GM12878 (cell line): Measurements from ENCODE around the gene RHOBTB1. TPM values are rescaled to one million over a fixed set of nuclear protein-coding genes. Genes with fewer than 3 reads are reported as not detected.

ENCODE experiments used
- ATAC-seq: fragments of 200-7000 bp; cut with Tn5 transposase; 3 replicates; pipeline ENCODE4 v1.9.1; 2020; ENCODE audit warnings: mild to moderate bottlenecking, moderate library complexity
- BruUV-seq: library from RNA; stranded (reverse); fragments of 400-500 nt; replicated peaks from 2 replicates; lab custom pipeline; 2021; lab: Mats Ljungman, UMichigan
- CTCF ChIA-PET: fragments of 300-600 bp; sonication (Branson Sonifier 250); formaldehyde crosslinking; extraction: SDS; loops from one replicate; lab custom pipeline; 2021; ENCODE audit warnings: inconsistent platforms; lab: Yijun Ruan, JAX
- POLR2A ChIA-PET: fragments of 350-600 bp; formaldehyde crosslinking; extraction: SDS; loops from one replicate; lab custom pipeline; 2021; ENCODE audit warnings: inconsistent platforms; lab: Charles Lee
- RAD21 ChIA-PET: fragments of 300-600 bp; sonication (Branson Sonifier 250); formaldehyde crosslinking; loops from one replicate; lab custom pipeline; 2023; ENCODE audit warnings: antibody characterized with exemption; ENCODE audit not compliant: unreplicated experiment; lab: Charles Lee
- SMC1A ChIA-PET: fragments of 300-600 bp; sonication (Branson Sonifier 250); formaldehyde crosslinking; loops from one replicate; lab custom pipeline; 2023; ENCODE audit not compliant: unreplicated experiment, uncharacterized antibody; lab: Charles Lee
- DNase-seq: peaks from one replicate; pipeline ENCODE4 v3.0.0-alpha.2; 2011; ENCODE audit warnings: low read depth, low spot score
- FAIRE-seq: peaks from 3 replicates; lab custom pipeline; 2011; peaks lifted over from hg19 to GRCh38; lab: Jason Lieb, UNC
- H2AFZ ChIP-seq: 2 replicates; pipeline ENCODE4 v1.6.0; 2011; ENCODE audit warnings: low read depth, low read length, control low read depth; ENCODE audit not compliant: control insufficient read depth
- H3K27ac ChIP-seq: 2 replicates; pipeline ENCODE4 v1.5.1; 2011; ENCODE audit warnings: control low read depth; ENCODE audit not compliant: control insufficient read depth, insufficient read depth
- H3K27me3 ChIP-seq, 2 experiments: replicated peaks in 1 of 2; 2 replicates each; pipeline versions ENCODE4 v1.6.0 to v1.6.1; 2011; ENCODE audit warnings: low read length in 1 of 2; ENCODE audit not compliant: control insufficient read depth in 2 of 2, insufficient read depth in 2 of 2
- H3K36me3 ChIP-seq, 2 experiments: 2 replicates each; pipeline ENCODE4 v1.5.1; 2011; ENCODE audit warnings: low read length in 1 of 2; ENCODE audit not compliant: control insufficient read depth in 2 of 2, insufficient read depth in 2 of 2
- H3K4me1 ChIP-seq: 2 replicates; pipeline ENCODE4 v1.6.1; 2011; ENCODE audit warnings: mild to moderate bottlenecking, low read length, moderate library complexity, mixed read lengths; ENCODE audit not compliant: control insufficient read depth, insufficient read depth
- H3K4me2 ChIP-seq: 2 replicates; pipeline ENCODE4 v1.6.0; 2011; ENCODE audit warnings: control low read depth; ENCODE audit not compliant: control insufficient read depth, insufficient read depth
- H3K4me3 ChIP-seq: fragments of 200-600 bp; sonication (generic); 2 replicates; pipeline ENCODE4 v1.5.1; 2016
- H3K79me2 ChIP-seq: 2 replicates; pipeline ENCODE4 v1.6.0; 2011; ENCODE audit warnings: low read length; ENCODE audit not compliant: control insufficient read depth, insufficient read depth
- H3K9ac ChIP-seq: 2 replicates; pipeline ENCODE4 v1.8.0; 2011; ENCODE audit warnings: low read length, control low read depth, mixed read lengths; ENCODE audit not compliant: control insufficient read depth, insufficient read depth
- H3K9me3 ChIP-seq: replicated peaks from 3 replicates; pipeline ENCODE4 v1.5.1; 2011; ENCODE audit warnings: mild to moderate bottlenecking, low read length; ENCODE audit not compliant: control insufficient read depth, insufficient read depth
- H4K20me1 ChIP-seq: 2 replicates; pipeline ENCODE4 v1.6.0; 2011; ENCODE audit not compliant: control insufficient read depth, insufficient read depth
- CBX3 ChIP-seq: fragments of 200-600 bp; sonication (generic); IDR thresholded peaks from 2 replicates; pipeline ENCODE4 v1.6.1; 2016; ENCODE audit warnings: low read depth, borderline replicate concordance
- CEBPZ ChIP-seq: fragments of 150-350 bp; IDR thresholded peaks from 2 replicates; pipeline ENCODE4 v1.6.1; 2016; ENCODE audit warnings: low read depth, low read length
- CHD2 ChIP-seq: IDR thresholded peaks from 2 replicates; pipeline ENCODE4 v1.6.1; 2011; ENCODE audit warnings: low read depth, low read length, improper control_type of control experiment, borderline replicate concordance
- IRF3 ChIP-seq: fragments of 450-650 bp; IDR thresholded peaks from 2 replicates; pipeline ENCODE4 v1.6.1; 2014; ENCODE audit warnings: mild to moderate bottlenecking
- MTA3 ChIP-seq: IDR thresholded peaks from 2 replicates; pipeline ENCODE4 v1.6.1; 2012; ENCODE audit warnings: low read length, inconsistent platforms, borderline replicate concordance
- POLR2A ChIP-seq: IDR thresholded peaks from 2 replicates; pipeline ENCODE4 v1.6.1; 2011; ENCODE audit warnings: low read depth, mild to moderate bottlenecking, low read length
- ZNF384 ChIP-seq: IDR thresholded peaks from 2 replicates; pipeline ENCODE4 v1.6.1; 2012; ENCODE audit warnings: low read depth, mild to moderate bottlenecking, low read length, improper control_type of control experiment, borderline replicate concordance
- WGBS: methylation state at CpG from one replicate; pipeline ENCODE4 v1.1.6; 2016; ENCODE audit warnings: low lambda C conversion rate; ENCODE audit not compliant: insufficient replicate concordance, insufficient coverage; ENCODE audit errors: missing lambda C conversion rate; 5-methylcytosine and 5-hydroxymethylcytosine counted together
- in situ Hi-C: fragments of 300-500 bp; cut with MboI; formaldehyde crosslinking; loops from 9 replicates; pipeline ENCODE4 v1.14.3; 2018; ENCODE audit warnings: mixed read lengths
- intact Hi-C: fragments of 100-400 bp; cut with micrococcal nuclease; formaldehyde crosslinking; loops from one replicate; pipeline ENCODE4 v1.14.2; 2022; ENCODE audit not compliant: unreplicated experiment
- polyA plus RNA-seq, 11 experiments: library from polyadenylated mRNA; depleted of rRNA in 4 of 11; unstranded in 6 of 11; stranded (reverse) in 5 of 11; fragments of >200 nt; fragmentation: Nextera tagmentation in 4 of 11; fragmentation: Illumina TruSeq in 1 of 11; extraction: Ambion mirVana in 4 of 11; extraction: Trizol in 1 of 11; gene quantifications; 1 replicate in 1 of 11; 2 replicates in 10 of 11; pipeline versions ENCODE4 v1.2.1 to v1.2.3, GENCODE V29; 2011 to 2016; ENCODE audit warnings: inconsistent platforms in 2 of 11, missing spikeins in 2 of 11, low read depth in 1 of 11
- total RNA-seq, 4 experiments: library from RNA; depleted of rRNA in 3 of 4; stranded (reverse); fragments of >200 nt in 3 of 4; fragmentation: Illumina TruSeq in 1 of 4; extraction: Trizol in 1 of 4; gene quantifications; 2 replicates each; pipeline versions ENCODE4 v1.2.1 to v1.2.3, GENCODE V29; 2013 to 2021
- TF ChIP-seq, protein P1 (sequence below): fragments of 450-650 bp; formaldehyde crosslinking; IDR thresholded peaks from 2 replicates; pipeline ENCODE4 v1.4.0; 2022; ENCODE audit warnings: mild to moderate bottlenecking, moderate library complexity
- TF ChIP-seq, protein P2 (sequence below): fragments of 450-650 bp; IDR thresholded peaks from 2 replicates; pipeline ENCODE4 v1.6.1; 2017; ENCODE audit warnings: mild to moderate bottlenecking, moderate library complexity
- TF ChIP-seq, protein P3 (sequence below): IDR thresholded peaks from 2 replicates; pipeline ENCODE4 v1.6.1; 2011; ENCODE audit warnings: low read depth, low read length, improper control_type of control experiment, borderline replicate concordance

The RHOBTB1 gene
- total and polyA plus RNA-seq, 10 of the 15 experiments (the other 5 are each of a cell fraction or from before 2014, with no cell fraction given) = not detected

DNA sequence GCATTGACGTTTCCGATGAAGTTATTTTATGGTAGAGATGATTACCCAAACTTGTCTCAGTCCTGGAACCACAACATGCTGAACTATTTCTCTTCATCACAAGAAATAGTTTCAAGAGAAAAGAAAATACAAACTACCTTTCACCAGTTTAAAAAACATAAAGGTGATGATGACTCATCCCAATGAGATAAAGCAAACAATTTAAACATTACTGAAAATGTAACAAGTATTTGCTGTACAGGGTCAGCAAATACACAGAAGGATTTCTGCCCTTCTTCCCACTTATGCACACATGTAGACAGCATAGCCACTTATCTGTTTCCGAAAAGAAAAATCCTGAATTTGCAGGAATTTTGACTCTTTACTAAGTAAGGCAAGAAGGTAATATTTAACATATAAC lies 50.8 kb downstream of the RHOBTB1 start (continued):
- TF ChIP-seq, protein P1, sequence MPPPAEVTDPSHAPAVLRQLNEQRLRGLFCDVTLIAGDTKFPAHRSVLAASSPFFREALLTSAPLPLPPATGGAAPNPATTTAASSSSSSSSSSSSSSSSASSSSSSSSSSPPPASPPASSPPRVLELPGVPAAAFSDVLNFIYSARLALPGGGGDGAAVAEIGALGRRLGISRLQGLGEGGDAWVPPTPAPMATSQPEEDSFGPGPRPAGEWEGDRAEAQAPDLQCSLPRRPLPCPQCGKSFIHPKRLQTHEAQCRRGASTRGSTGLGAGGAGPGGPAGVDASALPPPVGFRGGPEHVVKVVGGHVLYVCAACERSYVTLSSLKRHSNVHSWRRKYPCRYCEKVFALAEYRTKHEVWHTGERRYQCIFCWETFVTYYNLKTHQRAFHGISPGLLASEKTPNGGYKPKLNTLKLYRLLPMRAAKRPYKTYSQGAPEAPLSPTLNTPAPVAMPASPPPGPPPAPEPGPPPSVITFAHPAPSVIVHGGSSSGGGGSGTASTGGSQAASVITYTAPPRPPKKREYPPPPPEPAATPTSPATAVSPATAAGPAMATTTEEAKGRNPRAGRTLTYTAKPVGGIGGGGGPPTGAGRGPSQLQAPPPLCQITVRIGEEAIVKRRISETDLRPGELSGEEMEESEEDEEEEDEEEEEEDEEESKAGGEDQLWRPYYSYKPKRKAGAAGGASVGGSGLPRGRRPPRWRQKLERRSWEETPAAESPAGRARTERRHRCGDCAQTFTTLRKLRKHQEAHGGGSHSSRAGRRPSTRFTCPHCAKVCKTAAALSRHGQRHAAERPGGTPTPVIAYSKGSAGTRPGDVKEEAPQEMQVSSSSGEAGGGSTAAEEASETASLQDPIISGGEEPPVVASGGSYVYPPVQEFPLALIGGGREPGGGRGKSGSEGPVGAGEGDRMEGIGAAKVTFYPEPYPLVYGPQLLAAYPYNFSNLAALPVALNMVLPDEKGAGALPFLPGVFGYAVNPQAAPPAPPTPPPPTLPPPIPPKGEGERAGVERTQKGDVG (CRISPR knock-in tag) = no peak
- TF ChIP-seq IRF3 = no peak
- TF ChIP-seq MTA3 = no peak

DNA sequence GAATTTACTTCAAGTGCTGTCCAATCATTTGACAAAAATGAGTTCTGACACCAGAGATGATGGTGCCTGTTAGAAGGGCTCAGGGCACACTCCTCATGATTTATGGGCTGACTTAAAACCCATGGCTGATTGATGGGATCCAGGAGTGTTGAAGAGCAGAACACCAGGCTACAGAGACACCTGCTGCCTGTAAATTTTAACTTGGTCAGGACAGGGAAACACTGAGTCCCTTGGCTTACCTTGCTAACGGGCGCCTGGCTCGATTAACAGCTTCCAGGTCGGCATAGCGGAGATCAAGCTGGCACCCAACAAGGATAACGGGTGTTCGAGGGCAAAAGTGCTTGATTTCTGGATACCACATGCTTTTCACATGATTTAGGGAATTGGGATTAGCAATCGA lies 51.4 kb downstream of the RHOBTB1 start:
- in situ Hi-C loops = no loop called here
- no peaks in the 10 kb centered on the region for H4K20me1 ChIP-seq
- 52% methylated on average over 8 of the region's 8 CpGs for WGBS
- H3K9ac ChIP-seq = no peak overlapping the region
- intact Hi-C loops = no loop called here
- RAD21 ChIA-PET = no interaction called here
- CTCF ChIA-PET = no interaction called here
- H3K36me3 ChIP-seq = no peaks in the 10 kb centered on the region
- H3K27ac ChIP-seq = no peak overlapping the region
- SMC1A ChIA-PET = no interaction called here
- ATAC-seq = no peak
- H3K79me2 ChIP-seq = no peaks in the 10 kb centered on the region
- H3K27me3 ChIP-seq = no peaks in the 10 kb centered on the region
- DNase-seq = no peak
- no peaks in the 10 kb centered on the region for H3K9me3 ChIP-seq
- FAIRE-seq = no peak
- H3K4me3 ChIP-seq = no peak overlapping the region
- no TSS peak for BruUV-seq
- POLR2A ChIA-PET = no interaction called here
- H2AFZ ChIP-seq = no peak overlapping the region
- H3K4me1 ChIP-seq = no peaks in the 10 kb centered on the region
- H3K4me2 ChIP-seq = no peak overlapping the region
- TF ChIP-seq, protein P2, sequence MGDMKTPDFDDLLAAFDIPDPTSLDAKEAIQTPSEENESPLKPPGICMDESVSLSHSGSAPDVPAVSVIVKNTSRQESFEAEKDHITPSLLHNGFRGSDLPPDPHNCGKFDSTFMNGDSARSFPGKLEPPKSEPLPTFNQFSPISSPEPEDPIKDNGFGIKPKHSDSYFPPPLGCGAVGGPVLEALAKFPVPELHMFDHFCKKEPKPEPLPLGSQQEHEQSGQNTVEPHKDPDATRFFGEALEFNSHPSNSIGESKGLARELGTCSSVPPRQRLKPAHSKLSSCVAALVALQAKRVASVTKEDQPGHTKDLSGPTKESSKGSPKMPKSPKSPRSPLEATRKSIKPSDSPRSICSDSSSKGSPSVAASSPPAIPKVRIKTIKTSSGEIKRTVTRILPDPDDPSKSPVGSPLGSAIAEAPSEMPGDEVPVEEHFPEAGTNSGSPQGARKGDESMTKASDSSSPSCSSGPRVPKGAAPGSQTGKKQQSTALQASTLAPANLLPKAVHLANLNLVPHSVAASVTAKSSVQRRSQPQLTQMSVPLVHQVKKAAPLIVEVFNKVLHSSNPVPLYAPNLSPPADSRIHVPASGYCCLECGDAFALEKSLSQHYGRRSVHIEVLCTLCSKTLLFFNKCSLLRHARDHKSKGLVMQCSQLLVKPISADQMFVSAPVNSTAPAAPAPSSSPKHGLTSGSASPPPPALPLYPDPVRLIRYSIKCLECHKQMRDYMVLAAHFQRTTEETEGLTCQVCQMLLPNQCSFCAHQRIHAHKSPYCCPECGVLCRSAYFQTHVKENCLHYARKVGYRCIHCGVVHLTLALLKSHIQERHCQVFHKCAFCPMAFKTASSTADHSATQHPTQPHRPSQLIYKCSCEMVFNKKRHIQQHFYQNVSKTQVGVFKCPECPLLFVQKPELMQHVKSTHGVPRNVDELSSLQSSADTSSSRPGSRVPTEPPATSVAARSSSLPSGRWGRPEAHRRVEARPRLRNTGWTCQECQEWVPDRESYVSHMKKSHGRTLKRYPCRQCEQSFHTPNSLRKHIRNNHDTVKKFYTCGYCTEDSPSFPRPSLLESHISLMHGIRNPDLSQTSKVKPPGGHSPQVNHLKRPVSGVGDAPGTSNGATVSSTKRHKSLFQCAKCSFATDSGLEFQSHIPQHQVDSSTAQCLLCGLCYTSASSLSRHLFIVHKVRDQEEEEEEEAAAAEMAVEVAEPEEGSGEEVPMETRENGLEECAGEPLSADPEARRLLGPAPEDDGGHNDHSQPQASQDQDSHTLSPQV = no peak
- TF ChIP-seq ZNF384 (no peak), CEBPZ (no peak), CHD2 (no peak), POLR2A (no peak), CBX3 (no peak)
- TF ChIP-seq, protein P3, sequence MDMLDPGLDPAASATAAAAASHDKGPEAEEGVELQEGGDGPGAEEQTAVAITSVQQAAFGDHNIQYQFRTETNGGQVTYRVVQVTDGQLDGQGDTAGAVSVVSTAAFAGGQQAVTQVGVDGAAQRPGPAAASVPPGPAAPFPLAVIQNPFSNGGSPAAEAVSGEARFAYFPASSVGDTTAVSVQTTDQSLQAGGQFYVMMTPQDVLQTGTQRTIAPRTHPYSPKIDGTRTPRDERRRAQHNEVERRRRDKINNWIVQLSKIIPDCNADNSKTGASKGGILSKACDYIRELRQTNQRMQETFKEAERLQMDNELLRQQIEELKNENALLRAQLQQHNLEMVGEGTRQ = no peak
